Gastroesophageal sphincter (tissue), 4 donors: ENCODE results near the gene ARF6. TPM values are rescaled to one million over a fixed set of nuclear protein-coding genes. Genes with fewer than 3 reads are reported as not detected.

Experiments
- ATAC-seq: fragments of 150-250 bp; one replicate; pipeline ENCODE4 v1.9.1; 2016; ENCODE audit warnings: mild to moderate bottlenecking, moderate library complexity
- H3K27ac ChIP-seq, 4 donors: fragments of 200-600 bp; sonication (generic) in 3 of 4; 1 replicate in 3 of 4; 2 replicates in 1 of 4; pipeline ENCODE4 v1.5.1; 2016 to 2019
- H3K27me3 ChIP-seq: fragments of 200-600 bp; sonication (generic); one replicate; pipeline ENCODE4 v1.5.1; 2019
- H3K36me3 ChIP-seq, 2 donors: fragments of 200-600 bp; sonication (generic); one replicate each; pipeline ENCODE4 v1.5.1; 2019; ENCODE audit warnings: control low read depth in 1 of 2
- H3K4me1 ChIP-seq, 3 donors: fragments of 200-600 bp; sonication (generic); 1 replicate in 2 of 3; 2 replicates in 1 of 3; pipeline ENCODE4 v1.5.1; 2016 to 2019; ENCODE audit warnings: control low read depth in 2 of 3
- H3K4me3 ChIP-seq, 2 donors: fragments of 200-600 bp; sonication (generic); one replicate each; pipeline ENCODE4 v1.5.1; 2019; ENCODE audit warnings: mild to moderate bottlenecking in 1 of 2, moderate library complexity in 1 of 2
- H3K9me3 ChIP-seq, 3 donors: fragments of 200-600 bp; sonication (generic); one replicate each; pipeline ENCODE4 v1.5.1; 2017 to 2019; ENCODE audit warnings: control low read depth in 2 of 3
- CTCF ChIP-seq, 4 experiments: fragments of 200-600 bp in 2 of 4; fragments of 450-650 bp in 2 of 4; sonication (generic) in 1 of 4; IDR thresholded peaks; one replicate each; pipeline ENCODE4 v1.5.1; 2017 to 2019; ENCODE audit warnings: antibody characterized with exemption in 4 of 4, mild to moderate bottlenecking in 2 of 4, moderate library complexity in 2 of 4
- EP300 ChIP-seq: sonication (generic); formaldehyde crosslinking; IDR thresholded peaks from one replicate; pipeline ENCODE4 v1.6.1; 2017; ENCODE audit warnings: antibody characterized with exemption, mild to moderate bottlenecking
- POLR2A ChIP-seq, 2 donors: fragments of 450-650 bp; IDR thresholded peaks; one replicate each; pipeline ENCODE4 v1.6.1; 2017; ENCODE audit warnings: antibody characterized with exemption in 2 of 2, mild to moderate bottlenecking in 2 of 2, moderate library complexity in 1 of 2
- POLR2AphosphoS5 ChIP-seq: sonication (generic); formaldehyde crosslinking; IDR thresholded peaks from one replicate; pipeline ENCODE4 v1.6.1; 2017; ENCODE audit warnings: antibody characterized with exemption
- WGBS, 2 donors: methylation state at CpG; one replicate each; pipeline ENCODE4 v1.1.5; 2018; ENCODE audit warnings: low coverage in 1 of 2; 5-methylcytosine and 5-hydroxymethylcytosine counted together
- small RNA-seq, 4 donors: library from RNA; depleted of rRNA; stranded (forward); fragments of <200 nt; gene quantifications; one replicate each; pipeline ENCODE3, GENCODE V24; 2016
- total RNA-seq, 4 donors: library from RNA; depleted of rRNA; stranded (reverse); fragments of >200 nt; gene quantifications; one replicate each; pipeline ENCODE4 v1.1.0, GENCODE V29; 2016

ARF6 gene
- total RNA-seq, 4 donors from 2014 or later, result 43.1 to 59.6 (median 51.3) TPM

- WGBS, 2 donors, result 73 to 93% methylated on average over 4 of the region's 8 CpGs
- no peaks in the 10 kb centered on the region for H3K36me3 ChIP-seq
- no peak for ATAC-seq
- H3K9me3 ChIP-seq, result no peaks in the 10 kb centered on the region
- H3K27ac ChIP-seq, result no peak overlapping the region
- H3K4me1 ChIP-seq, result peaks cover 0 to 13% (median 6%) of the 10 kb centered on the region in 3 donors
- no peaks in the 10 kb centered on the region for H3K27me3 ChIP-seq
- H3K4me3 ChIP-seq, result no peak overlapping the region
- no peak for TF ChIP-seq POLR2AphosphoS5
- TF ChIP-seq CTCF (IDR thresholded peaks at IDR 0.05), result no peak
- no peak for TF ChIP-seq EP300
- no peak for TF ChIP-seq POLR2A (IDR thresholded peaks at IDR 0.05)
Observed at GRCh38 chr14:49945448-49946319, 52.8 kb downstream of the ARF6 start.

Small RNAs within 50 kb of the gene (small RNA-seq; reads per million reads assigned to genes)
- gene RF00017 (0 reads per million in 4 donors), gene RN7SL2 (1.9 to 18.0 (median 5.9) reads per million in 4 donors), gene RN7SL3 (0 to 4.4 (median 0.42) reads per million in 4 donors), gene RNU6-189P (0 reads per million in 4 donors)

Other genes with a start within 250 kb of the ARF6 start
- gene POLE2, start 204.9 kb upstream of the ARF6 start, total RNA-seq, result under 1 TPM in 3 of 4 donors, not detected in 1; 0.79 to 0.94 (median 0.93) TPM
- gene KLHDC1, start 200.0 kb upstream of the ARF6 start, total RNA-seq, result 10 to 100 TPM in 2 of 4 donors, 1 to 10 TPM in 2; 7.3 to 14.3 (median 10.5) TPM
- gene KLHDC2, start 124.9 kb upstream of the ARF6 start, total RNA-seq, result 100 to 1,000 TPM in 1 of 4 donors, 10 to 100 TPM in 3; 72.3 to 113 (median 97.1) TPM
- gene NEMF, start 40.3 kb upstream of the ARF6 start, total RNA-seq, result 10 to 100 TPM; 43.6 to 91.3 (median 68.6) TPM
- gene VCPKMT, start 223.5 kb downstream of the ARF6 start, total RNA-seq, result 1 to 10 TPM in 3 of 4 donors, under 1 TPM in 1; 0.69 to 8.2 (median 4.9) TPM